Testis (tissue), 3 donors: ENCODE measurements around the gene FXYD4. TPM values are rescaled to one million over a fixed set of nuclear protein-coding genes. Genes with fewer than 3 reads are reported as not detected.
A peak's percentile ranks its signal among the peaks of the same experiment; 100 is the strongest.

Source experiments
- DNase-seq: peaks from one replicate; pipeline ENCODE4 v3.0.0-alpha.2; 2019
- H3K27ac ChIP-seq, 2 donors: fragments of 200-600 bp; sonication (generic); one replicate each; pipeline ENCODE4 v1.5.1; 2019
- H3K27me3 ChIP-seq: fragments of 200-600 bp; sonication (generic); one replicate; pipeline ENCODE4 v1.5.1; 2019
- H3K36me3 ChIP-seq: fragments of 200-600 bp; sonication (generic); one replicate; pipeline ENCODE4 v1.5.1; 2017; ENCODE audit warnings: low read depth; ENCODE audit errors: missing control alignments
- H3K4me1 ChIP-seq: fragments of 200-600 bp; sonication (generic); one replicate; pipeline ENCODE4 v1.5.1; 2019
- H3K4me3 ChIP-seq, 2 donors: fragments of 200-600 bp; sonication (generic); one replicate each; pipeline ENCODE4 v1.5.1; 2017 to 2019
- H3K9me3 ChIP-seq: fragments of 200-600 bp; sonication (generic); one replicate; pipeline ENCODE4 v1.5.1; 2017
- POLR2A ChIP-seq: fragments of 450-650 bp; IDR thresholded peaks from one replicate; pipeline ENCODE4 v1.6.1; 2017; ENCODE audit warnings: antibody characterized with exemption, mild to moderate bottlenecking, moderate library complexity
- WGBS, 2 donors: methylation state at CpG; one replicate each; pipeline ENCODE4 v1.1.5; 2018; 5-methylcytosine and 5-hydroxymethylcytosine counted together
- intact Hi-C: fragments of 100-400 bp; cut with DNase I; formaldehyde crosslinking; loops from one replicate; pipeline ENCODE4 v1.15.1; 2023; ENCODE audit warnings: low total_unique reads
- polyA plus RNA-seq: library from polyadenylated mRNA; stranded (reverse); fragments of 350-450 nt; fragmentation: Illumina TruSeq; extraction: RNeasy Lipid Tissue Mini Kit (QIAGEN cat#74804); gene quantifications from one replicate; pipeline ENCODE4 v1.2.3, GENCODE V29; 2014; ENCODE audit warnings: low read depth, low replicate concordance; ENCODE audit not compliant: insufficient read depth
- total RNA-seq, 2 donors: library from RNA; depleted of rRNA; stranded (reverse); fragments of >200 nt; gene quantifications; one replicate each; pipeline ENCODE4 v1.2.3, GENCODE V29; 2016
- TF ChIP-seq, protein P1 (sequence below), 3 experiments: fragments of 450-650 bp in 2 of 3; fragments of 200-600 bp in 1 of 3; sonication (generic) in 1 of 3; IDR thresholded peaks; one replicate each; pipeline ENCODE4 v1.5.1; 2016 to 2019; ENCODE audit warnings: antibody characterized with exemption in 3 of 3, mild to moderate bottlenecking in 2 of 3, moderate library complexity in 1 of 3

Gene FXYD4
- total and polyA plus RNA-seq, 3 donors from 2014 or later, result 1.4 to 2.6 (median 1.5) TPM

- Histone ChIP-seq H3K4me3 (peak overlapping the region in 1 of 2 donors; percentile 11), H3K27ac (no peak overlapping the region), H3K27me3 (no peaks in the 10 kb centered on the region), H3K4me1 (no peaks in the 10 kb centered on the region), H3K9me3 (no peaks in the 10 kb centered on the region), H3K36me3 (no peaks in the 10 kb centered on the region)
- TF ChIP-seq POLR2A, result no peak
- TF ChIP-seq, protein P1, sequence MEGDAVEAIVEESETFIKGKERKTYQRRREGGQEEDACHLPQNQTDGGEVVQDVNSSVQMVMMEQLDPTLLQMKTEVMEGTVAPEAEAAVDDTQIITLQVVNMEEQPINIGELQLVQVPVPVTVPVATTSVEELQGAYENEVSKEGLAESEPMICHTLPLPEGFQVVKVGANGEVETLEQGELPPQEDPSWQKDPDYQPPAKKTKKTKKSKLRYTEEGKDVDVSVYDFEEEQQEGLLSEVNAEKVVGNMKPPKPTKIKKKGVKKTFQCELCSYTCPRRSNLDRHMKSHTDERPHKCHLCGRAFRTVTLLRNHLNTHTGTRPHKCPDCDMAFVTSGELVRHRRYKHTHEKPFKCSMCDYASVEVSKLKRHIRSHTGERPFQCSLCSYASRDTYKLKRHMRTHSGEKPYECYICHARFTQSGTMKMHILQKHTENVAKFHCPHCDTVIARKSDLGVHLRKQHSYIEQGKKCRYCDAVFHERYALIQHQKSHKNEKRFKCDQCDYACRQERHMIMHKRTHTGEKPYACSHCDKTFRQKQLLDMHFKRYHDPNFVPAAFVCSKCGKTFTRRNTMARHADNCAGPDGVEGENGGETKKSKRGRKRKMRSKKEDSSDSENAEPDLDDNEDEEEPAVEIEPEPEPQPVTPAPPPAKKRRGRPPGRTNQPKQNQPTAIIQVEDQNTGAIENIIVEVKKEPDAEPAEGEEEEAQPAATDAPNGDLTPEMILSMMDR (IDR thresholded peaks at IDR 0.05), result no peak
- WGBS, 2 donors, result 74 to 88% methylated on average over 14 to 15 of the region's 15 CpGs
- DNase-seq, result no peak
- intact Hi-C loops, result loop anchor here (10.0 kb wide), 1 partner anchor 48 kb away; no protein-coding TSS in a partner anchor
Measured at GRCh38 chr10:43343126-43343525, 28.3 kb upstream of the FXYD4 start.

DNA sequence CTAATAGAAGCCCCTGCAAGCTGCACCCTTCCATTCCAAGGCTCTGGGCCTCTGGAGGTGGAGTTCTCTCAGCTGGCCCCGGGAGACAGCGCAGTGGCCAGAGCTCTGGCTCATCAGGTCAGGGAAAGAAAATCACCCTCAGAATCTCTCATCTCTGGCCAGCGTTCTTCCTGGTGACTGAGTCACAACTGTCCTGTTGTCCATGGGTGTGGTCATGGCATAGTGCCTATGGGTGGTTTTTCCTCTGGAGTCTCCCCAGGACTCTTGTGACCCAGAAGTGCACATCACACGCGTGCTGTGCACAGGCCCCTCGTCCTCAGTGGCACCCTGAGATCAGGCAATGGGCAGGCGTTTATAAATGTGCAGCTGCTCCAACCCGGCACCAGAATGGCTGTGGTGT, 27.4 kb upstream of the FXYD4 start:
- no peak for DNase-seq
- H3K27ac ChIP-seq, result no peak overlapping the region
- 79 to 87% methylated on average over 7 to 8 of the region's 8 CpGs for WGBS, 2 donors
- H3K27me3 ChIP-seq, result no peaks in the 10 kb centered on the region
- intact Hi-C loops, result loop anchor here (10.0 kb wide), 1 partner anchor 49 kb away; no protein-coding TSS in a partner anchor
- TF ChIP-seq, protein P1 (IDR thresholded peaks at IDR 0.05), result no peak
- TF ChIP-seq POLR2A, result no peak
- H3K9me3 ChIP-seq, result no peaks in the 10 kb centered on the region
- H3K4me3 ChIP-seq, result no peak overlapping the region
- no peaks in the 10 kb centered on the region for H3K36me3 ChIP-seq
- no peaks in the 10 kb centered on the region for H3K4me1 ChIP-seq

DNA sequence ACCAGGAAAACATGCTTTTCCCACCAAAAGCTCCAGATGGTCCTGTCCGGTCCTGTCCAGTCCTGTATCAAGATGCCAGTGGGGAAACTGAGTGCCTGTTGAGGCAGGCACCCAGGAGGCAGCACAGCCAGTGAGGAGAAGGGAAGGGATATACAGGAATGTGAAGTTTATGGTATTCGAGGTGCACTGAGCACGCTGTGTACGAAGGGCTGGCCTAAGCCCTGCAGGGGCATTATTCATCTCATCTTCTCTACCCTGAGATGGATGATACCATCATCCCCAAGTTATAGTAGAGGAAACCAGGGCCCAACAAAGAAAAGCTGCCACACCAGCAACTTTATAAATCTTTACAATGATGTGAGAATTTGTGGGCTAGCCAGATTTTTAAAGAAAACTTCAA, 23.4 kb upstream of the FXYD4 start:
- intact Hi-C loops, result loop anchor here (10.0 kb wide), 1 partner anchor 53 kb away; no protein-coding TSS in a partner anchor
- TF ChIP-seq POLR2A, result no peak
- TF ChIP-seq, protein P1 (IDR thresholded peaks at IDR 0.05), result no peak
- no peaks in the 10 kb centered on the region for H3K36me3 ChIP-seq
- H3K9me3 ChIP-seq, result no peaks in the 10 kb centered on the region
- no peak overlapping the region for H3K4me3 ChIP-seq
- H3K4me1 ChIP-seq, result no peaks in the 10 kb centered on the region
- WGBS, 2 donors, result 85% methylated on average over 4 of the region's 4 CpGs
- H3K27me3 ChIP-seq, result no peaks in the 10 kb centered on the region
- DNase-seq, result no peak
- H3K27ac ChIP-seq, result no peak overlapping the region

DNA sequence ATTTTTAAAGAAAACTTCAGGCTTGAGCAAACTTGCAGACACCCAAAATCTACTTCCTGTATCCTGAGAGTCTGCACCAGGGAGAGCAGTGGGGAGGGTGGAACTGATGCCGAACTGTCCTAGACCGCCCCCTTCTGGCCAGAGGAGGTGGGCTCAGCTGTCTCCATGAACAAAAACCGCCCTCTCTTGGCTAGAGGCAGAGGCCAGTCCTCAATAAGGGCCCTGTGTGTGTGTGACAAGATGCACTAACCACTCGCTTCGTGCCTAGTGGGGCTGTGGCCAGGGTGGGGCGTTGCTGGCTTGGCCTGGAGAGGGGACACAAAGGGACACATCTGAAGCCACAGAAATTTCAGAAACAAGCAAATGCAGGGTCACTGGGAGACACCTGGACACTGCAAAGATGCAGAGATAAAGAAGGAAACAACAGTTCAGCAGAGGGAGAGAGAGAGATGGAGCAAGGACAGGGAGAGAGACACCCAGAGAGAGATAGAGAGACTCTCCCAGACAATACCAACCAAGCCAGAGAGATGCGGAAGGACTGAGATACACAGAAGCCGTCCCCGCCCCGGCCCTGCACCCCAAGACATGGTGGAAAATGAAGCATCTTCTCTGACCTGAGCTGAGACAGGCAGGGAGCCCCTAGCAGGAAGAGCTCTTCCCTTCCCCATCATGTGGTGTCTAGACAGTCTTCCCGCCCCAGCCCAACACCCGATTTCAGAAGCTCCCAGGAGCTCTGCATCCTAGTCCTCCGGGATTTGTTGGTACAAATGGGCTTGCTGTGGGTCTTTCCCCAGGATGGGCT, 22.7 kb upstream of the FXYD4 start:
- Histone ChIP-seq H3K4me1 (no peaks in the 10 kb centered on the region), H3K27me3 (no peaks in the 10 kb centered on the region), H3K4me3 (no peak overlapping the region), H3K36me3 (no peaks in the 10 kb centered on the region), H3K27ac (no peak overlapping the region), H3K9me3 (no peaks in the 10 kb centered on the region)
- WGBS, 2 donors, result 58 to 61% methylated on average over 12 to 13 of the region's 13 CpGs
- TF ChIP-seq POLR2A, result no peak
- TF ChIP-seq, protein P1 (IDR thresholded peaks at IDR 0.05), result peak; percentile 54 to 85 (median 68)
- intact Hi-C loops, result loop anchor here (10.0 kb wide), 1 partner anchor 54 kb away; no protein-coding TSS in a partner anchor
- peak; percentile 92 for DNase-seq
